Ovary (tissue), 3 donors: ENCODE data around the gene TENM4.

ENCODE experiments used
- EP300 ChIP-seq: sonication (generic); formaldehyde crosslinking; IDR thresholded peaks from one replicate; pipeline ENCODE4 v1.6.1; 2017; ENCODE audit warnings: antibody characterized with exemption
- POLR2A ChIP-seq: fragments of 450-650 bp; IDR thresholded peaks from one replicate; pipeline ENCODE4 v1.6.1; 2017; ENCODE audit warnings: antibody characterized with exemption, mild to moderate bottlenecking, moderate library complexity
- TF ChIP-seq, protein P1 (sequence below), 3 donors: fragments of 450-650 bp in 2 of 3; fragments of 200-600 bp in 1 of 3; IDR thresholded peaks; one replicate each; pipeline versions ENCODE4 v1.5.1 to v1.8.0; 2016 to 2022; ENCODE audit warnings: antibody characterized with exemption in 3 of 3, mild to moderate bottlenecking in 1 of 3
- donor health status: DM: no; HTN: no; CAD: no.

DNA sequence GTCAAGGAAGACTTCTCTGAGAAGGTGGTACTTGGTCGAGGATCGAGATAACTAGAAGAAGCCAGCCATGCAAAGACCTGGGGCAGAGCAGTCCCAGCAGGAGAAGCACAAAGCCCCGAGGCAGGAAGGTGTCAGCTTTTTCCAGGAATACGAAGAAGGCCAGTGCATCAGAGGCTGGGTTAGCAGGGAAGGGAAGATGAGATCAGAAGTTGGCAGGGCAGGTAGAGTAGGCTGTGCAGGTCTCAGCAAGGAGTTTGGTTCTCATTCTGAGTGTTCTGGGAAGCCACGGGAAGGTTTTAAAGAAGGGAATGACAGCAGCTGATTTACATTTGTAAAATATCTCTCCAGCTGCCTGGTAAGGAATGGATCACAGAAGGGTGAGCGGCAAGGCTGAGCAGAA lies 111.3 kb downstream of the TENM4 start:
- TF ChIP-seq POLR2A, result no peak
- TF ChIP-seq, protein P1, sequence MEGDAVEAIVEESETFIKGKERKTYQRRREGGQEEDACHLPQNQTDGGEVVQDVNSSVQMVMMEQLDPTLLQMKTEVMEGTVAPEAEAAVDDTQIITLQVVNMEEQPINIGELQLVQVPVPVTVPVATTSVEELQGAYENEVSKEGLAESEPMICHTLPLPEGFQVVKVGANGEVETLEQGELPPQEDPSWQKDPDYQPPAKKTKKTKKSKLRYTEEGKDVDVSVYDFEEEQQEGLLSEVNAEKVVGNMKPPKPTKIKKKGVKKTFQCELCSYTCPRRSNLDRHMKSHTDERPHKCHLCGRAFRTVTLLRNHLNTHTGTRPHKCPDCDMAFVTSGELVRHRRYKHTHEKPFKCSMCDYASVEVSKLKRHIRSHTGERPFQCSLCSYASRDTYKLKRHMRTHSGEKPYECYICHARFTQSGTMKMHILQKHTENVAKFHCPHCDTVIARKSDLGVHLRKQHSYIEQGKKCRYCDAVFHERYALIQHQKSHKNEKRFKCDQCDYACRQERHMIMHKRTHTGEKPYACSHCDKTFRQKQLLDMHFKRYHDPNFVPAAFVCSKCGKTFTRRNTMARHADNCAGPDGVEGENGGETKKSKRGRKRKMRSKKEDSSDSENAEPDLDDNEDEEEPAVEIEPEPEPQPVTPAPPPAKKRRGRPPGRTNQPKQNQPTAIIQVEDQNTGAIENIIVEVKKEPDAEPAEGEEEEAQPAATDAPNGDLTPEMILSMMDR (IDR thresholded peaks at IDR 0.05), result no peak
- no peak for TF ChIP-seq EP300
